Measurements from ENCODE around the gene LUC7L2. TPM values are rescaled to one million over a fixed set of nuclear protein-coding genes. Genes with fewer than 3 reads are reported as not detected.

Gene LUC7L2
- total and polyA plus RNA-seq, 9 of the 15 experiments (the other 6 are each of a cell fraction or from before 2014, with no cell fraction given), result 56.1 to 207 (median 141) TPM

DNA sequence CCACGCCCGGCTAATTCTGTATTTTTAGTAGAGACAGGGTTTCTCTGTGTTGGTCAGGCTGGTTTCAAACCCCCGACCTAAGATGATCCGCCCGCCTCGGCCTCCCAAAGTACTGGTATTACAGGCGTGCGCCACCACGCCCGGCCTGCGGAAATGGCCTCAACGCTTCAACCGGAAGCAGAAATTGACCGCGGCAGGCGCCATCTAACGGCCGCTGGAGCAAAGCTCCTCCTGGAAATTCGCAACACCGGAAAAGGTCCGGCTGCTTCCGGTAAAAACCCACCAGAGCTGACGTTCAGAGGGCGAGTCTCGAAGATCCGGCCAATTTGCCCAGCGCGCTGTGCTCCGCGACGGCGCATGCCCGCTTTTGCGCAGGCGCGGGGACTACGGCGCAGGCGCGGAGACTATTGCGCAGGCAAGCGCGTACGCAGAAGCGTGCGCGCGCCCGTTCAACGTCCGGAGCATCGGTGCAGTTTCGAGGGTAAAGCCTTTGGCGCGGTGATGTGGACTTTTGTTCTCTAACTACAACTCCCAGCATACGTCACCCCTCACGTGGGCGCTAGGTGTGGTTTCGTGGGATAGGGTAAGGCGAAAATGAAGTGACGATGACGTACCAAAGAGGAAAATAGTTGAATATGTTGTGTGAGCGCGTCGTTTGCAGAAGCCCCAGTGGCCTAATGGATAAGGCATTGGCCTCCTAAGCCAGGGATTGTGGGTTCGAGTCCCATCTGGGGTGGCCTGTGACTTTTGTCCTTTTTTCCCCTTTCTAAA is 19.5 kb upstream of the LUC7L2 start (continued):
- no peak for TF ChIP-seq SRSF9 (IDR thresholded peaks at IDR 0.05; ENCODE audit: borderline replicate concordance, low read depth, low read length)
- TF ChIP-seq NFE2L1 (tag; IDR thresholded peaks at IDR 0.05; ENCODE audit: borderline replicate concordance, low read depth), result no peak
- TF ChIP-seq, protein P1, sequence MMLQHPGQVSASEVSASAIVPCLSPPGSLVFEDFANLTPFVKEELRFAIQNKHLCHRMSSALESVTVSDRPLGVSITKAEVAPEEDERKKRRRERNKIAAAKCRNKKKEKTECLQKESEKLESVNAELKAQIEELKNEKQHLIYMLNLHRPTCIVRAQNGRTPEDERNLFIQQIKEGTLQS (IDR thresholded peaks at IDR 0.05), result peak; percentile 96
- TF ChIP-seq, protein P1 (CRISPR knock-in tag; conservative IDR thresholded peaks at IDR 0.05), result peak; percentile 95
- peak; percentile 90; the same call in 1 of the 2 replicates for TF ChIP-seq ZNF445 (CRISPR knock-in tag; IDR thresholded peaks at IDR 0.05; ENCODE audit: low read depth)
- TF ChIP-seq ZNF140 (CRISPR knock-in tag; IDR thresholded peaks at IDR 0.05), result no peak
- TF ChIP-seq KHSRP (IDR thresholded peaks at IDR 0.05), result peak; percentile 73
- TF ChIP-seq ARID2 (IDR thresholded peaks at IDR 0.05), result no peak
- TF ChIP-seq GTF3C2 (IDR thresholded peaks at IDR 0.05; ENCODE audit: borderline replicate concordance, extremely low read depth, insufficient read length), result peak; percentile 98
- TF ChIP-seq STAT5B (CRISPR knock-in tag; IDR thresholded peaks at IDR 0.05), result no peak
- TF ChIP-seq HMGXB4 (CRISPR knock-in tag; IDR thresholded peaks at IDR 0.05), result peak; percentile 93
- TF ChIP-seq MECOM (CRISPR knock-in tag; IDR thresholded peaks at IDR 0.05), result no peak; the same call in 1 of the 2 replicates
- TF ChIP-seq CREB1 (IDR thresholded peaks at IDR 0.05), result peak; percentile 95
- peak; percentile 97 for TF ChIP-seq CREB1 (CRISPR knock-in tag; IDR thresholded peaks at IDR 0.05)
- peak; percentile 99 for TF ChIP-seq GABPA (tag; conservative IDR thresholded peaks at IDR 0.05; ENCODE audit: low read depth)
- TF ChIP-seq, protein P2, sequence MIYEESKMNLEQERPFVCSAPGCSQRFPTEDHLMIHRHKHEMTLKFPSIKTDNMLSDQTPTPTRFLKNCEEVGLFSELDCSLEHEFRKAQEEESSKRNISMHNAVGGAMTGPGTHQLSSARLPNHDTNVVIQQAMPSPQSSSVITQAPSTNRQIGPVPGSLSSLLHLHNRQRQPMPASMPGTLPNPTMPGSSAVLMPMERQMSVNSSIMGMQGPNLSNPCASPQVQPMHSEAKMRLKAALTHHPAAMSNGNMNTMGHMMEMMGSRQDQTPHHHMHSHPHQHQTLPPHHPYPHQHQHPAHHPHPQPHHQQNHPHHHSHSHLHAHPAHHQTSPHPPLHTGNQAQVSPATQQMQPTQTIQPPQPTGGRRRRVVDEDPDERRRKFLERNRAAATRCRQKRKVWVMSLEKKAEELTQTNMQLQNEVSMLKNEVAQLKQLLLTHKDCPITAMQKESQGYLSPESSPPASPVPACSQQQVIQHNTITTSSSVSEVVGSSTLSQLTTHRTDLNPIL (CRISPR knock-in tag; IDR thresholded peaks at IDR 0.05), result no peak
